Limb (tissue), 2 donors: ENCODE measurements around the gene LTV1.
"Not testable (repeated sequence)": the region's sequence is repeated elsewhere in the genome, so short reads cannot be mapped to it uniquely, and the experiment has no call there.

Source experiments
- DNase-seq, 2 donors: peaks; one replicate each; pipeline ENCODE4 v3.0.0-alpha.2; 2016; ENCODE audit errors: extremely low spot score in 2 of 2

LTV1 gene

GRCh38 chr6:143842461-143842901, 657 bp upstream of the LTV1 start:
- DNase-seq = peak in 1 of 2 donors; percentile 86

- no peak for DNase-seq
Measured at GRCh38 chr6:143843677-143843999, 500 bp downstream of the LTV1 start.

- DNase-seq = no peak
Measured at GRCh38 chr6:143844006-143844405, 868 bp downstream of the LTV1 start.

- DNase-seq = no peak
Measured at GRCh38 chr6:143845033-143845432, 1.9 kb downstream of the LTV1 start.

- not testable (repeated sequence) for DNase-seq
Measured at GRCh38 chr6:143851706-143852105, 8.6 kb downstream of the LTV1 start.

- DNase-seq = not testable (repeated sequence)
Measured at GRCh38 chr6:143855057-143855456, 11.9 kb downstream of the LTV1 start.

- not testable (repeated sequence) for DNase-seq
Measured at GRCh38 chr6:143856762-143857161, 13.6 kb downstream of the LTV1 start.

GRCh38 chr6:143857651-143858050, 14.5 kb downstream of the LTV1 start:
- DNase-seq = no peak

- no peak for DNase-seq
Measured at GRCh38 chr6:143859891-143860660, 16.9 kb downstream of the LTV1 start.

- no peak for DNase-seq
Measured at GRCh38 chr6:143863771-143864170, 20.6 kb downstream of the LTV1 start.

GRCh38 chr6:143864234-143864633, 21.1 kb downstream of the LTV1 start, which contains the start of gene ZC2HC1B:
Gene ZC2HC1B (plus strand): TSS chr6:143864474. CDS start chr6:143864540, 66 bp downstream.
- no peak for DNase-seq

GRCh38 chr6:143867236-143867635, 24.1 kb downstream of the LTV1 start:
- DNase-seq = no peak

GRCh38 chr6:143868808-143869207, 25.7 kb downstream of the LTV1 start:
- not testable (repeated sequence) for DNase-seq

GRCh38 chr6:143871202-143871730, 28.1 kb downstream of the LTV1 start:
- not testable (repeated sequence) for DNase-seq

- DNase-seq = no peak
Measured at GRCh38 chr6:143872201-143872600, 29.1 kb downstream of the LTV1 start.

- not testable (repeated sequence) for DNase-seq
Measured at GRCh38 chr6:143873600-143873999, 30.5 kb downstream of the LTV1 start.

- DNase-seq = not testable (repeated sequence)
Measured at GRCh38 chr6:143874503-143874902, 31.4 kb downstream of the LTV1 start.

- no peak for DNase-seq
Measured at GRCh38 chr6:143877584-143878271, 34.6 kb downstream of the LTV1 start.

GRCh38 chr6:143878272-143878760, 35.2 kb downstream of the LTV1 start:
- DNase-seq = no peak

GRCh38 chr6:143880412-143880811, 37.3 kb downstream of the LTV1 start:
- DNase-seq = no peak

- no peak for DNase-seq
Measured at GRCh38 chr6:143882401-143882930, 39.3 kb downstream of the LTV1 start.
